ENCODE data around the gene P2RY12.

Gene P2RY12

DNA sequence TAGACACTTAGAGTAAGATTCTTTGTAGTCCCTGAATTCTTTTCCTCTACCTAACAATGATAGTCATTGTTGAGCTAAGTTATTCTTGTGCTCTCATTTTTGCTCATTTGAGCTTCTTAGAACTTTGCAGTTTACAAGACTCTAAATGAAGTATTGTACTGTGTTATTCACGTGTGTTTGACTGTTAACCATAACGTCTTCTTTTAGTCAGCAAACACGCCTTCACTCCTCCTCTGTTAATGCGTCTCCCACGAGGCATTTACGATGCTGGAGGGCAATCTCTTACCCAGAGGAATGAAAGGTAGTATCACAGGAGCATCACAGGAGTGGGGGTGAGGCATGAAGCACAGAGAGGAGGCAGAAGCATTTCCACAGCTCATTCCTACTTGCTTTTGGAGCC is 91.4 kb downstream of the P2RY12 start:
- Histone ChIP-seq H3K27me3 (ENCODE audit: low read depth, low read length) (no peaks in the 10 kb centered on the region), H3K4me2 (ENCODE audit: low read length) (no peak overlapping the region), H3K79me2 (ENCODE audit: low read length) (no peaks in the 10 kb centered on the region), H3K4me1 (ENCODE audit: low read length) (peaks cover 12% of the 10 kb centered on the region), H4K20me1 (ENCODE audit: insufficient read depth, low read length) (no peaks in the 10 kb centered on the region), H3K4me3 (ENCODE audit: low read length) (no peak overlapping the region), H3K9me3 (ENCODE audit: insufficient read depth, low read length) (no peaks in the 10 kb centered on the region), H3K27ac (ENCODE audit: low read length) (no peak overlapping the region), H3K9ac (ENCODE audit: low read length) (no peak overlapping the region), H3K36me3 (replicated peaks; ENCODE audit: low read depth, low read length) (no peaks in the 10 kb centered on the region), H2AFZ (ENCODE audit: low read depth, low read length) (no peak overlapping the region)
- TF ChIP-seq, protein P1, sequence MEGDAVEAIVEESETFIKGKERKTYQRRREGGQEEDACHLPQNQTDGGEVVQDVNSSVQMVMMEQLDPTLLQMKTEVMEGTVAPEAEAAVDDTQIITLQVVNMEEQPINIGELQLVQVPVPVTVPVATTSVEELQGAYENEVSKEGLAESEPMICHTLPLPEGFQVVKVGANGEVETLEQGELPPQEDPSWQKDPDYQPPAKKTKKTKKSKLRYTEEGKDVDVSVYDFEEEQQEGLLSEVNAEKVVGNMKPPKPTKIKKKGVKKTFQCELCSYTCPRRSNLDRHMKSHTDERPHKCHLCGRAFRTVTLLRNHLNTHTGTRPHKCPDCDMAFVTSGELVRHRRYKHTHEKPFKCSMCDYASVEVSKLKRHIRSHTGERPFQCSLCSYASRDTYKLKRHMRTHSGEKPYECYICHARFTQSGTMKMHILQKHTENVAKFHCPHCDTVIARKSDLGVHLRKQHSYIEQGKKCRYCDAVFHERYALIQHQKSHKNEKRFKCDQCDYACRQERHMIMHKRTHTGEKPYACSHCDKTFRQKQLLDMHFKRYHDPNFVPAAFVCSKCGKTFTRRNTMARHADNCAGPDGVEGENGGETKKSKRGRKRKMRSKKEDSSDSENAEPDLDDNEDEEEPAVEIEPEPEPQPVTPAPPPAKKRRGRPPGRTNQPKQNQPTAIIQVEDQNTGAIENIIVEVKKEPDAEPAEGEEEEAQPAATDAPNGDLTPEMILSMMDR (IDR thresholded peaks at IDR 0.05; ENCODE audit: low read depth, low read length) = no peak
- TF ChIP-seq EZH2phosphoT487 (IDR thresholded peaks at IDR 0.05; ENCODE audit: low read depth) = no peak

DNA sequence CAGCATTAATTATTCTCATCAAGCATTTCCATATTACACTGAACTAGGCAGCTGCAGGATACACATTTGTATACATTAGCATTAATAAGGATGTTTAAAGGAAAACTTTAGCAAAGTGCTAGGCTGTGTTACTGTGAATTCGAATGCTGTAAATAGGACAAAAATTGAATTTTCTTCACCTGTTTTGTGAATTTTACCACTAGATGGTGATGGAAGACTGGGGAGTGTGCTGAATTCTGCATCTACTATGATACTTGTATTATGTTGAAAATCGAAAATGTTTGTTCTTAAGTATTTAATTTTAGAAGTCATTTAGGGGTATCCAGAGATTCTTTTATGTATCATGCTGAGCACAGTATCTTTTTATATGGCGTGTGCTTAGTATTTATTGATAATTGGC is 93.9 kb downstream of the P2RY12 start:
- no peaks in the 10 kb centered on the region for H3K79me2 ChIP-seq (ENCODE audit: low read length)
- H3K27me3 ChIP-seq (ENCODE audit: low read depth, low read length) = no peaks in the 10 kb centered on the region
- no peaks in the 10 kb centered on the region for H4K20me1 ChIP-seq (ENCODE audit: insufficient read depth, low read length)
- H3K36me3 ChIP-seq (replicated peaks; ENCODE audit: low read depth, low read length) = no peaks in the 10 kb centered on the region
- no peak overlapping the region for H3K4me3 ChIP-seq (ENCODE audit: low read length)
- no peak for TF ChIP-seq EZH2phosphoT487 (IDR thresholded peaks at IDR 0.05; ENCODE audit: low read depth)
- TF ChIP-seq, protein P1 (IDR thresholded peaks at IDR 0.05; ENCODE audit: low read depth, low read length) = peak; percentile 70
- H3K9ac ChIP-seq (ENCODE audit: low read length) = no peak overlapping the region
- no peak overlapping the region for H3K27ac ChIP-seq (ENCODE audit: low read length)
- H3K4me2 ChIP-seq (ENCODE audit: low read length) = no peak overlapping the region
- H2AFZ ChIP-seq (ENCODE audit: low read depth, low read length) = no peak overlapping the region
- peaks cover 12% of the 10 kb centered on the region for H3K4me1 ChIP-seq (ENCODE audit: low read length)
- H3K9me3 ChIP-seq (ENCODE audit: insufficient read depth, low read length) = no peaks in the 10 kb centered on the region

DNA sequence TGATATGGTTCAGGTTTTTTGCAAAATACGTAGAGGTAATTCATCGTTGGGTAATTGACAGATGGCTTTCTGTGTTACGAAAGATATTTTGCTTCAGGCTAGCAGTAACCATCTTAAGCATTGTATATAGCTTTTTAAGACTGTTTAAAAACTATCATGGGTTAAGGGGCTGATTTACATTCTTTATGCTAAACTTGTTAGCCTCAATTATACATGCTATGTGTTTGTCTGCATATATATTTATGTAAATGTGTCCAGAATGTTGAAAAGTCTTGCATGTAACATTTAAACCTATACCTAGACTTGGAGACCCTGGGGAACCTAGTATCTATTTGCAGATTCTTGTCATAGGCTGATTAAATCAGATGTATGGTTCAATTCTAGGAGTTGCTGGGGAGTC is 95.1 kb downstream of the P2RY12 start:
- no peak overlapping the region for H2AFZ ChIP-seq (ENCODE audit: low read depth, low read length)
- TF ChIP-seq, protein P1 (IDR thresholded peaks at IDR 0.05; ENCODE audit: low read depth, low read length) = no peak
- no peak for TF ChIP-seq EZH2phosphoT487 (IDR thresholded peaks at IDR 0.05; ENCODE audit: low read depth)
- peaks cover 12% of the 10 kb centered on the region for H3K4me1 ChIP-seq (ENCODE audit: low read length)
- H4K20me1 ChIP-seq (ENCODE audit: insufficient read depth, low read length) = no peaks in the 10 kb centered on the region
- H3K27me3 ChIP-seq (ENCODE audit: low read depth, low read length) = no peaks in the 10 kb centered on the region
- no peaks in the 10 kb centered on the region for H3K9me3 ChIP-seq (ENCODE audit: insufficient read depth, low read length)
- H3K36me3 ChIP-seq (replicated peaks; ENCODE audit: low read depth, low read length) = no peaks in the 10 kb centered on the region
- no peaks in the 10 kb centered on the region for H3K79me2 ChIP-seq (ENCODE audit: low read length)
- no peak overlapping the region for H3K9ac ChIP-seq (ENCODE audit: low read length)
- H3K4me3 ChIP-seq (ENCODE audit: low read length) = no peak overlapping the region
- H3K4me2 ChIP-seq (ENCODE audit: low read length) = peak overlapping the region; percentile 41
- H3K27ac ChIP-seq (ENCODE audit: low read length) = no peak overlapping the region

Data from OCI-LY3 (cell line).